Measurements from ENCODE around the gene CACNA1D. TPM values are rescaled to one million over a fixed set of nuclear protein-coding genes. Genes with fewer than 3 reads are reported as not detected.

Gene CACNA1D
- total and polyA plus RNA-seq, 2 donors (not counting 3 experiments of a cell fraction or from before 2014, with no cell fraction given) = 0.06 TPM; not detected in 1

DNA sequence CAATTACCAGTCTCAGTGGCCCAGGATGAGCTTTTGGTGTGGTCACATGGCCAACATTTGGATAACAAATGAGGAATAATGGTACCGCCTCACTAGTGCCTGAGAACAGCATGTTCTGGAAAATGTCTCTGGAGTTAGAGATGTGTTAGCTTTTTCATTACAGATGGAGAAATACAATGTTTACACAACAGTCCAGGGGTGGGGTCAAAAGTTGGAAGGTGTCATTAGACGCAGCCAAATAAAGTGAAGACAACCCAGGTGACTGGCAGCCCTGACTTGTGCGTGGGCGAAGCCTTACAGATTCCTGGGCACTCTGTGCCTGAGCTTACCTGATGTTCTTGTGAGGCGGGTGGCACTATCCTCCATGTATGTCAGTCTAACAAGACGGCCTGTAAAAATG lies 364.8 kb downstream of the CACNA1D start:
- no peak overlapping the region for H2AFZ ChIP-seq (ENCODE audit: low read depth, low read length)
- peaks cover 2 to 5% of the 10 kb centered on the region in 2 experiments for H3K36me3 ChIP-seq (ENCODE audit: control insufficient read depth in 2 of 2, extremely low read depth in 1 of 2, insufficient read depth in 2 of 2, low read length in 2 of 2)
- BruUV-seq (replicated peaks) = no TSS peak
- dilution Hi-C loops (cut with MboI; ENCODE audit: extremely low pct_ligation_motif_present, low sequenced_read_pairs) = no loop called here
- H3K79me2 ChIP-seq (ENCODE audit: control insufficient read depth, insufficient read depth, low read length) = no peaks in the 10 kb centered on the region
- TF ChIP-seq EZH2 (IDR thresholded peaks at IDR 0.05; ENCODE audit: borderline replicate concordance, low read depth, low read length, severe bottlenecking) = no peak
- no peak for TF ChIP-seq MYC (IDR thresholded peaks at IDR 0.05; ENCODE audit: low read depth, low read length)
- H3K4me1 ChIP-seq (ENCODE audit: control insufficient read depth, extremely low read depth, insufficient read depth, low read length) = no peaks in the 10 kb centered on the region
- FAIRE-seq = no peak
- intact Hi-C loops (cut with micrococcal nuclease) = no loop called here
- no peaks in the 10 kb centered on the region for H3K9me1 ChIP-seq (replicated peaks; ENCODE audit: control insufficient read depth, extremely low read depth, insufficient read depth, low read length)
- H3K27me3 ChIP-seq (ENCODE audit: control insufficient read depth in 2 of 2, insufficient read depth in 2 of 2, low read length in 2 of 2) = no peaks in the 10 kb centered on the region
- H3K9ac ChIP-seq (replicated peaks; ENCODE audit: extremely low read depth, insufficient read depth, low read length) = no peak overlapping the region
- no peak overlapping the region for H3K4me3 ChIP-seq (replicated peaks in 1 of 3; ENCODE audit: insufficient read depth in 1 of 3, low read depth in 1 of 3, low read length in 3 of 3)
- H4K20me1 ChIP-seq (replicated peaks; ENCODE audit: control insufficient read depth, extremely low read depth, insufficient read depth, low read length) = no peaks in the 10 kb centered on the region
- no peaks in the 10 kb centered on the region for H3K9me3 ChIP-seq (replicated peaks; ENCODE audit: control insufficient read depth, insufficient read depth, low read length)
- no peak for DNase-seq (ENCODE audit: low read depth, low spot score)
- POLR2A ChIA-PET = no interaction called here
- no peak overlapping the region for H3K27ac ChIP-seq (ENCODE audit: insufficient read depth, low read depth, low read length)
- no peak overlapping the region for H3K4me2 ChIP-seq (ENCODE audit: insufficient read depth, low read length)
- CTCF ChIA-PET = no interaction called here

DNA sequence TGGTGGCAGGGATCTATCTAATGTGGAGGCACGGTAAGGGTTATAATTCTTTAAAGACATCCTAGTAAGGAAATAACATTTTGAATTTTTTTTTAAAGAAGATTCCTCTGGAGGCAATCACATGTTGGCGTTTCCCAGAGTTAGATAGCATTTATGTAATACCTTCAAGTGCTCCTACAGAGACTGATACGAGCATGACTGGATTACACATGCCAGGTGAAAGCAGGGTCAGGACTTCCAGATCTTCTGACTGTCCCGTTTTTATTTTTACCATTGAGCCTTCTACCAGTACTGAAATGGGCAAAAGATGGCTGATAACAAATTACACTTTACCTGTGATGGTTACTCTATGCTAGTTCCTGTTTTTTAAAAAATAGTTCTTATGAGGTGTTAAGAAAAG lies 365.8 kb downstream of the CACNA1D start:
- FAIRE-seq = no peak

More for the DNA sequence above, 365.8 kb downstream of the CACNA1D start:
- TF ChIP-seq GATA2 (IDR thresholded peaks at IDR 0.05; ENCODE audit: insufficient read depth, insufficient read length, low read depth, low read length) (no peak), POLR2A (IDR thresholded peaks at IDR 0.05; ENCODE audit: low read depth, low read length) (no peak), EZH2 (IDR thresholded peaks at IDR 0.05; ENCODE audit: borderline replicate concordance, low read depth, low read length, severe bottlenecking) (no peak), JUN (IDR thresholded peaks at IDR 0.05; ENCODE audit: borderline replicate concordance, insufficient read depth, insufficient read length, low read depth) (no peak), FOS (IDR thresholded peaks at IDR 0.05; ENCODE audit: borderline replicate concordance, insufficient read depth, low read length) (no peak), MYC (IDR thresholded peaks at IDR 0.05; ENCODE audit: low read depth, low read length) (no peak), POLR2AphosphoS5 (IDR thresholded peaks at IDR 0.05; ENCODE audit: insufficient read depth, low read depth, low read length) (no peak)
- TF ChIP-seq, protein P1, sequence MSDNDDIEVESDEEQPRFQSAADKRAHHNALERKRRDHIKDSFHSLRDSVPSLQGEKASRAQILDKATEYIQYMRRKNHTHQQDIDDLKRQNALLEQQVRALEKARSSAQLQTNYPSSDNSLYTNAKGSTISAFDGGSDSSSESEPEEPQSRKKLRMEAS (IDR thresholded peaks at IDR 0.05; ENCODE audit: insufficient read depth, insufficient read length) = no peak
- TF ChIP-seq, protein P2, sequence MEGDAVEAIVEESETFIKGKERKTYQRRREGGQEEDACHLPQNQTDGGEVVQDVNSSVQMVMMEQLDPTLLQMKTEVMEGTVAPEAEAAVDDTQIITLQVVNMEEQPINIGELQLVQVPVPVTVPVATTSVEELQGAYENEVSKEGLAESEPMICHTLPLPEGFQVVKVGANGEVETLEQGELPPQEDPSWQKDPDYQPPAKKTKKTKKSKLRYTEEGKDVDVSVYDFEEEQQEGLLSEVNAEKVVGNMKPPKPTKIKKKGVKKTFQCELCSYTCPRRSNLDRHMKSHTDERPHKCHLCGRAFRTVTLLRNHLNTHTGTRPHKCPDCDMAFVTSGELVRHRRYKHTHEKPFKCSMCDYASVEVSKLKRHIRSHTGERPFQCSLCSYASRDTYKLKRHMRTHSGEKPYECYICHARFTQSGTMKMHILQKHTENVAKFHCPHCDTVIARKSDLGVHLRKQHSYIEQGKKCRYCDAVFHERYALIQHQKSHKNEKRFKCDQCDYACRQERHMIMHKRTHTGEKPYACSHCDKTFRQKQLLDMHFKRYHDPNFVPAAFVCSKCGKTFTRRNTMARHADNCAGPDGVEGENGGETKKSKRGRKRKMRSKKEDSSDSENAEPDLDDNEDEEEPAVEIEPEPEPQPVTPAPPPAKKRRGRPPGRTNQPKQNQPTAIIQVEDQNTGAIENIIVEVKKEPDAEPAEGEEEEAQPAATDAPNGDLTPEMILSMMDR (IDR thresholded peaks at IDR 0.05; ENCODE audit: extremely low read depth in 1 of 2, insufficient read depth in 1 of 2, low read depth in 1 of 2, low read length in 2 of 2) = no peak
- Histone ChIP-seq H3K4me2 (ENCODE audit: insufficient read depth, low read length) (no peak overlapping the region), H3K79me2 (ENCODE audit: control insufficient read depth, insufficient read depth, low read length) (no peaks in the 10 kb centered on the region), H2AFZ (ENCODE audit: low read depth, low read length) (no peak overlapping the region), H3K27me3 (ENCODE audit: control insufficient read depth in 2 of 2, insufficient read depth in 2 of 2, low read length in 2 of 2) (no peaks in the 10 kb centered on the region), H3K27ac (ENCODE audit: insufficient read depth, low read depth, low read length) (no peak overlapping the region), H3K4me3 (replicated peaks in 1 of 3; ENCODE audit: insufficient read depth in 1 of 3, low read depth in 1 of 3, low read length in 3 of 3) (no peak overlapping the region), H3K4me1 (ENCODE audit: control insufficient read depth, extremely low read depth, insufficient read depth, low read length) (no peaks in the 10 kb centered on the region), H3K9me3 (replicated peaks; ENCODE audit: control insufficient read depth, insufficient read depth, low read length) (no peaks in the 10 kb centered on the region), H3K9ac (replicated peaks; ENCODE audit: extremely low read depth, insufficient read depth, low read length) (no peak overlapping the region), H3K9me1 (replicated peaks; ENCODE audit: control insufficient read depth, extremely low read depth, insufficient read depth, low read length) (no peaks in the 10 kb centered on the region), H4K20me1 (replicated peaks; ENCODE audit: control insufficient read depth, extremely low read depth, insufficient read depth, low read length) (no peaks in the 10 kb centered on the region), H3K36me3 (ENCODE audit: control insufficient read depth in 2 of 2, extremely low read depth in 1 of 2, insufficient read depth in 2 of 2, low read length in 2 of 2) (peaks cover 8 to 9% of the 10 kb centered on the region in 2 experiments)
- POLR2A ChIA-PET = no interaction called here
- dilution Hi-C loops (cut with MboI; ENCODE audit: extremely low pct_ligation_motif_present, low sequenced_read_pairs) (no loop called here), intact Hi-C loops (cut with micrococcal nuclease) (no loop called here)
- DNase-seq (ENCODE audit: low read depth, low spot score) = no peak
- BruUV-seq (replicated peaks) = no TSS peak
- CTCF ChIA-PET = no interaction called here
